H1 (cell line): ENCODE measurements around the gene ZRANB1. TPM values are rescaled to one million over a fixed set of nuclear protein-coding genes. Genes with fewer than 3 reads are reported as not detected.

Experiments used
- CTCF ChIA-PET: fragments of 300-600 bp; sonication (Branson Sonifier 250); formaldehyde crosslinking; loops from one replicate; lab custom pipeline; 2021; ENCODE audit not compliant: partially characterized antibody; lab: Charles Lee
- POLR2A ChIA-PET: fragments of 300-600 bp; sonication (Branson Sonifier 250); formaldehyde crosslinking; loops from one replicate; lab custom pipeline; 2021; ENCODE audit warnings: inconsistent platforms; ENCODE audit not compliant: partially characterized antibody; lab: Charles Lee
- DNase-seq, 2 experiments: peaks; one replicate each; pipeline versions ENCODE4 v3.0.0 to v3.0.0-alpha.2; 2010 to 2022; ENCODE audit warnings: low spot score in 2 of 2, low read depth in 1 of 2, mixed read lengths in 1 of 2
- FAIRE-seq: peaks from 2 replicates; lab custom pipeline; 2011; peaks lifted over from hg19 to GRCh38; lab: Jason Lieb, UNC
- H2AFZ ChIP-seq: 2 replicates; pipeline ENCODE4 v1.8.1; 2012; ENCODE audit warnings: low read length, inconsistent platforms
- H2AK5ac ChIP-seq: 2 replicates; pipeline ENCODE4 v1.6.1; 2013; ENCODE audit warnings: low read depth, low read length
- H2BK120ac ChIP-seq: replicated peaks from 2 replicates; pipeline ENCODE3; 2013; ENCODE audit warnings: low read depth, low read length, inconsistent platforms
- H2BK12ac ChIP-seq: 2 replicates; pipeline ENCODE4 v1.6.1; 2013; ENCODE audit warnings: low read depth, low read length
- H2BK15ac ChIP-seq: 2 replicates; pipeline ENCODE4 v1.6.1; 2013; ENCODE audit warnings: low read length
- H2BK20ac ChIP-seq: 2 replicates; pipeline ENCODE4 v1.6.1; 2013; ENCODE audit warnings: low read length
- H2BK5ac ChIP-seq: 2 replicates; pipeline ENCODE4 v1.6.1; 2013; ENCODE audit warnings: low read depth, low read length
- H3K14ac ChIP-seq: 2 replicates; pipeline ENCODE4 v1.6.1; 2013; ENCODE audit warnings: inconsistent platforms; ENCODE audit not compliant: insufficient read length
- H3K18ac ChIP-seq: 2 replicates; pipeline ENCODE4 v1.6.1; 2013; ENCODE audit warnings: low read length; ENCODE audit errors: extremely low read depth
- H3K23ac ChIP-seq: 2 replicates; pipeline ENCODE4 v1.6.1; 2013; ENCODE audit warnings: inconsistent platforms; ENCODE audit not compliant: insufficient read length
- H3K23me2 ChIP-seq: 2 replicates; pipeline ENCODE4 v1.6.1; 2013; ENCODE audit warnings: low read depth, low read length
- H3K27ac ChIP-seq: 2 replicates; pipeline ENCODE4 v1.6.1; 2011; ENCODE audit warnings: low read depth, low read length, inconsistent platforms
- H3K27me3 ChIP-seq, 4 experiments: replicated peaks in 1 of 4; 1 replicate in 1 of 4; 2 replicates in 3 of 4; pipeline versions ENCODE4 v1.6.1 to v1.8.1; 2011 to 2013; ENCODE audit warnings: low read length in 3 of 4, mild to moderate bottlenecking in 3 of 4, inconsistent platforms in 2 of 4, mixed read lengths in 2 of 4, moderate library complexity in 1 of 4; ENCODE audit not compliant: control insufficient read depth in 3 of 4, insufficient read depth in 3 of 4; ENCODE audit errors: extremely low read depth in 1 of 4
- H3K36me3 ChIP-seq, 4 experiments: 2 replicates each; pipeline versions ENCODE4 v1.6.1 to v1.8.1; 2011 to 2013; ENCODE audit warnings: mild to moderate bottlenecking in 4 of 4, low read length in 3 of 4, moderate library complexity in 2 of 4, control low read depth in 1 of 4, inconsistent platforms in 1 of 4; ENCODE audit not compliant: insufficient read depth in 4 of 4, control insufficient read depth in 2 of 4
- H3K4ac ChIP-seq: replicated peaks from 2 replicates; pipeline ENCODE3; 2013; ENCODE audit warnings: low read length, low read depth, mixed read lengths, inconsistent platforms; ENCODE audit not compliant: insufficient read length
- H3K4me1 ChIP-seq, 4 experiments: replicated peaks in 1 of 4; 1 replicate in 1 of 4; 2 replicates in 3 of 4; pipeline versions ENCODE4 v1.6.1 to v1.8.1; 2011 to 2013; ENCODE audit warnings: low read length in 3 of 4, inconsistent platforms in 2 of 4, mixed read lengths in 1 of 4; ENCODE audit not compliant: insufficient read depth in 4 of 4, control insufficient read depth in 3 of 4
- H3K4me2 ChIP-seq, 2 experiments: 2 replicates each; pipeline versions ENCODE4 v1.6.1 to v1.8.1; 2011 to 2013; ENCODE audit warnings: low read depth in 2 of 2, low read length in 2 of 2, control low read depth in 1 of 2, inconsistent platforms in 1 of 2, mild to moderate bottlenecking in 1 of 2; ENCODE audit not compliant: insufficient read depth in 1 of 2
- H3K4me3 ChIP-seq, 4 experiments: fragments of 200-600, 300-600 bp in 1 of 4; sonication (generic), shearing (Covaris generic), sonication (Bioruptor Twin) in 1 of 4; 2 replicates each; pipeline versions ENCODE4 v1.5.1 to v1.8.1; 2011 to 2016; ENCODE audit warnings: low read length in 4 of 4, low read depth in 3 of 4, control low read depth in 2 of 4, inconsistent platforms in 2 of 4, mild to moderate bottlenecking in 2 of 4, mixed read lengths in 1 of 4, moderate library complexity in 1 of 4; ENCODE audit not compliant: insufficient read depth in 2 of 4; ENCODE audit errors: extremely low read depth in 1 of 4
- H3K56ac ChIP-seq: replicated peaks from 2 replicates; pipeline ENCODE3; 2013; ENCODE audit warnings: low read depth, mild to moderate bottlenecking, mixed read lengths, low read length, inconsistent platforms; ENCODE audit not compliant: insufficient read length
- H3K79me1 ChIP-seq: 2 replicates; pipeline ENCODE4 v1.6.1; 2013; ENCODE audit warnings: low read depth, low read length, control low read depth
- H3K79me2 ChIP-seq, 2 experiments: 2 replicates each; pipeline versions ENCODE4 v1.6.1 to v1.8.1; 2012 to 2013; ENCODE audit warnings: low read length in 2 of 2, mild to moderate bottlenecking in 2 of 2, inconsistent platforms in 1 of 2; ENCODE audit not compliant: insufficient read depth in 2 of 2, control insufficient read depth in 1 of 2
- H3K9ac ChIP-seq, 4 experiments: replicated peaks in 1 of 4; 1 replicate in 1 of 4; 2 replicates in 3 of 4; pipeline versions ENCODE4 v1.6.1 to v1.8.1; 2011 to 2013; ENCODE audit warnings: low read depth in 3 of 4, low read length in 3 of 4, control low read depth in 2 of 4, mild to moderate bottlenecking in 2 of 4, moderate library complexity in 2 of 4, inconsistent platforms in 1 of 4; ENCODE audit errors: extremely low read depth in 1 of 4
- H3K9me3 ChIP-seq, 2 experiments: 2 replicates each; pipeline versions ENCODE4 v1.6.1 to v1.8.1; 2012 to 2013; ENCODE audit warnings: mild to moderate bottlenecking in 2 of 2, moderate library complexity in 2 of 2, control low read depth in 1 of 2, inconsistent platforms in 1 of 2, low read depth in 1 of 2, low read length in 1 of 2, mixed read lengths in 1 of 2; ENCODE audit not compliant: insufficient read depth in 2 of 2
- H4K20me1 ChIP-seq, 2 experiments: replicated peaks in 1 of 2; 2 replicates each; pipeline versions ENCODE3 to v1.8.1; 2011 to 2013; ENCODE audit warnings: inconsistent platforms in 2 of 2, low read length in 2 of 2, mild to moderate bottlenecking in 1 of 2; ENCODE audit not compliant: insufficient read depth in 2 of 2, control insufficient read depth in 1 of 2
- H4K5ac ChIP-seq: 2 replicates; pipeline ENCODE4 v1.6.1; 2013; ENCODE audit warnings: low read length, low read depth, mixed read lengths, inconsistent platforms; ENCODE audit not compliant: insufficient read length
- H4K8ac ChIP-seq: 2 replicates; pipeline ENCODE4 v1.8.0; 2013; ENCODE audit warnings: mild to moderate bottlenecking, moderate library complexity, low read length, inconsistent platforms; ENCODE audit not compliant: insufficient read depth; ENCODE audit errors: extremely low read depth
- H4K91ac ChIP-seq: replicated peaks from 2 replicates; pipeline ENCODE3; 2013; ENCODE audit warnings: low read length, mixed read lengths, inconsistent platforms; ENCODE audit not compliant: insufficient read length
- ATF3 ChIP-seq: IDR thresholded peaks from 2 replicates; pipeline ENCODE4 v1.6.1; 2011; ENCODE audit warnings: low read depth, mild to moderate bottlenecking, low read length; ENCODE audit not compliant: insufficient read depth
- BRCA1 ChIP-seq: IDR thresholded peaks from 2 replicates; pipeline ENCODE4 v1.6.1; 2012; ENCODE audit warnings: low read depth, low read length, improper control_type of control experiment
- CHD1 ChIP-seq: IDR thresholded peaks from 2 replicates; pipeline ENCODE4 v1.6.1; 2012; ENCODE audit warnings: low read depth, low read length, improper control_type of control experiment
- E2F6 ChIP-seq: IDR thresholded peaks from 2 replicates; pipeline ENCODE4 v1.6.1; 2012; ENCODE audit warnings: inconsistent platforms
- HDAC6 ChIP-seq: IDR thresholded peaks from one replicate; pipeline ENCODE4 v1.7.1; 2012; ENCODE audit warnings: low read depth, mild to moderate bottlenecking, inconsistent platforms, low read length, moderate library complexity
- MAX ChIP-seq: IDR thresholded peaks from 2 replicates; pipeline ENCODE4 v1.6.1; 2012; ENCODE audit warnings: inconsistent platforms
- PHF8 ChIP-seq: fragments of 200-600 bp; sonication (generic); conservative IDR thresholded peaks from 2 replicates; pipeline ENCODE4 v1.7.1; 2012; ENCODE audit warnings: low read depth, mild to moderate bottlenecking, inconsistent platforms, low read length, moderate library complexity
- SAP30 ChIP-seq: fragments of 300-600 bp; sonication (generic); IDR thresholded peaks from 2 replicates; pipeline ENCODE4 v1.7.1; 2012; ENCODE audit warnings: low read length, moderate library complexity, mild to moderate bottlenecking, inconsistent platforms; ENCODE audit not compliant: insufficient read depth, insufficient replicate concordance
- TAF1 ChIP-seq: IDR thresholded peaks from 2 replicates; pipeline ENCODE4 v1.6.1; 2011; ENCODE audit warnings: mild to moderate bottlenecking, low read depth, low read length
- WGBS, 2 experiments: shearing (Covaris generic) in 1 of 2; methylation state at CpG; one replicate each; pipeline versions ENCODE4 v1.1.6 to v1.1.7; 2013 to 2015; ENCODE audit warnings: low lambda C conversion rate in 2 of 2, mixed read lengths in 2 of 2, inconsistent platforms in 1 of 2, low coverage in 1 of 2, missing lambda C conversion rate in 1 of 2; ENCODE audit not compliant: insufficient replicate concordance in 2 of 2, insufficient coverage in 1 of 2, insufficient read length in 1 of 2; ENCODE audit errors: extremely low coverage in 1 of 2, missing lambda C conversion rate in 1 of 2; 5-methylcytosine and 5-hydroxymethylcytosine counted together
- polyA plus RNA-seq, 7 experiments: library from polyadenylated mRNA; depleted of rRNA in 3 of 7; stranded (reverse) in 5 of 7; unstranded in 2 of 7; fragments of >200 nt in 5 of 7; fragments of 200-250 nt in 2 of 7; gene quantifications; 1 replicate in 5 of 7; 2 replicates in 1 of 7; 4 replicates in 1 of 7; pipeline versions ENCODE4 v1.2.1 to v1.2.3, GENCODE V29; 2011 to 2013; ENCODE audit warnings: missing spikeins in 2 of 7, mixed read lengths in 2 of 7
- total RNA-seq: library from RNA; stranded (reverse); fragmentation: NEBNext Ultra II Directional; extraction: Animal tissue kit (Norgen Biotek cat#: 25700); gene quantifications from 2 replicates; pipeline ENCODE4 v1.2.1, GENCODE V29; 2021

Gene ZRANB1
- total and polyA plus RNA-seq, 2 of the 8 experiments (the other 6 are each of a cell fraction or from before 2014, with no cell fraction given), result 6.1 to 19.9 TPM

DNA sequence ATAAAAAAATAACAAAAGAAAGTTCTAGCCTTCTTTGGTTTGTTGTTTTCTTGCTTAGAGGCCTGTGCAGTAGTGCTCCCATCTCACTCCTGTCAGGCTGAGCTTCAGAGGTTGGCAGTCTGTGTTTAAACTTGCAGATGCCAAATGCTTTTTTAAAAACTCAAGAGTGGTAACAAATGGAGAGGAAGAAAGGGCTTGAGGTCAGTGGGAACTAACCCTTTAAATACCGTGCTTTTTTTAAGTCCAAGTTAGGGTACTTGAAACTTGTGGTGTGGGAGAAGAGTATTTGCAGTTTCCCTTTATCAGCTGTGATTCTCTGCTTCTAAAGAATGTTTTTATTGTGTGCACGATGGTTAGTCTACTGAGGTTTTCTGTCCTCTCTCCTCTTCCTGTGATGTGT is 29.4 kb downstream of the ZRANB1 start:
- no peak overlapping the region for H4K5ac ChIP-seq
- H3K79me1 ChIP-seq, result peaks cover 8% of the 10 kb centered on the region; the same call in 1 of the 2 replicates
- H3K4me1 ChIP-seq, result no peaks in the 10 kb centered on the region
- no peak overlapping the region for H3K14ac ChIP-seq
- H3K23ac ChIP-seq, result no peak overlapping the region
- no peak overlapping the region for H3K9ac ChIP-seq
- peaks cover 0 to 2% (median 0%) of the 10 kb centered on the region in 4 experiments; a peak in 1 of 7 replicates for H3K27me3 ChIP-seq
- ChIA-PET POLR2A (no interaction called here), CTCF (interaction anchor here (0.7 to 1.3 kb wide), 4 partner anchors 12 to 611 kb away, joined by 3 to 5 read pairs (median 4); no protein-coding TSS in a partner anchor)
- peaks cover 2 to 3% of the 10 kb centered on the region in 2 experiments for H4K20me1 ChIP-seq
- H2BK15ac ChIP-seq, result no peak overlapping the region
- peaks cover 0 to 36% of the 10 kb centered on the region in 2 experiments; a peak in 3 of 4 replicates for H3K79me2 ChIP-seq
- H3K4me2 ChIP-seq, result no peak overlapping the region
- FAIRE-seq (no peak), DNase-seq (no peak)
- H2AFZ ChIP-seq, result no peak overlapping the region
- no peak overlapping the region for H2BK120ac ChIP-seq
- H4K91ac ChIP-seq, result no peak overlapping the region
- no peak overlapping the region for H2AK5ac ChIP-seq
- H3K9me3 ChIP-seq, result no peaks in the 10 kb centered on the region
- no peak overlapping the region for H3K27ac ChIP-seq
- 92% methylated on average over 2 of the region's 2 CpGs; no CpG with 5 or more reads in 1 of the 2 experiments for WGBS, 2 experiments
- no peak overlapping the region for H3K18ac ChIP-seq
- peaks cover 0 to 33% (median 12%) of the 10 kb centered on the region in 4 experiments; a peak in 5 of 8 replicates for H3K36me3 ChIP-seq
- no peak overlapping the region for H2BK20ac ChIP-seq
- H2BK12ac ChIP-seq, result no peak overlapping the region
- no peaks in the 10 kb centered on the region for H3K23me2 ChIP-seq
- H3K4me3 ChIP-seq, result no peak overlapping the region
- H2BK5ac ChIP-seq, result no peak overlapping the region
- H3K56ac ChIP-seq, result no peak overlapping the region
- H3K4ac ChIP-seq, result no peak overlapping the region
- no peak overlapping the region for H4K8ac ChIP-seq
- TF ChIP-seq SAP30 (no peak), CHD1 (no peak), TAF1 (no peak), PHF8 (no peak), BRCA1 (no peak), E2F6 (no peak), ATF3 (no peak), HDAC6 (no peak), MAX (no peak)
